GM12801 (cell line): ENCODE data around the gene LHFPL6.

Experiments
- TF ChIP-seq, protein P1 (sequence below): IDR thresholded peaks from one replicate; pipeline ENCODE4 v1.5.1; 2011; ENCODE audit warnings: control low read depth; ENCODE audit not compliant: insufficient read length; ENCODE audit errors: extremely low read depth

LHFPL6 gene

DNA sequence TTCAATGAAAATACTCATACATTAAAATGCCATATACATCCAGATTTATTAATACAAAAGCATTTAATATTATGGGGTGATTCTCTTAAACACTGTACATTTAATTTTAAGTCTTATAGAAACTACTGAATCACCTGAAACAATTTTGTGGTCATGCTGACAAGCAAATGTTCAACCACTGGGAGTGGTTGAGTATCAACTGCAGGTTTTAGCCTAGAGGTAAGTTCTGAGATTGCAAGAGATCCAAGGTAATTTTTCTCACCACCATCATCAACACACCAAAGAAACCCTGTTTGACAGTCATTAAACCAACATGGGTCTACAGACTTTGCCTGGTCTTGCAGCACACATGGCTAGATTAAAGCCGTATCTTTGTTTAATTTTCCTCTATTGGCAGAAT is 196.3 kb downstream of the LHFPL6 start:
- TF ChIP-seq, protein P1, sequence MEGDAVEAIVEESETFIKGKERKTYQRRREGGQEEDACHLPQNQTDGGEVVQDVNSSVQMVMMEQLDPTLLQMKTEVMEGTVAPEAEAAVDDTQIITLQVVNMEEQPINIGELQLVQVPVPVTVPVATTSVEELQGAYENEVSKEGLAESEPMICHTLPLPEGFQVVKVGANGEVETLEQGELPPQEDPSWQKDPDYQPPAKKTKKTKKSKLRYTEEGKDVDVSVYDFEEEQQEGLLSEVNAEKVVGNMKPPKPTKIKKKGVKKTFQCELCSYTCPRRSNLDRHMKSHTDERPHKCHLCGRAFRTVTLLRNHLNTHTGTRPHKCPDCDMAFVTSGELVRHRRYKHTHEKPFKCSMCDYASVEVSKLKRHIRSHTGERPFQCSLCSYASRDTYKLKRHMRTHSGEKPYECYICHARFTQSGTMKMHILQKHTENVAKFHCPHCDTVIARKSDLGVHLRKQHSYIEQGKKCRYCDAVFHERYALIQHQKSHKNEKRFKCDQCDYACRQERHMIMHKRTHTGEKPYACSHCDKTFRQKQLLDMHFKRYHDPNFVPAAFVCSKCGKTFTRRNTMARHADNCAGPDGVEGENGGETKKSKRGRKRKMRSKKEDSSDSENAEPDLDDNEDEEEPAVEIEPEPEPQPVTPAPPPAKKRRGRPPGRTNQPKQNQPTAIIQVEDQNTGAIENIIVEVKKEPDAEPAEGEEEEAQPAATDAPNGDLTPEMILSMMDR = no peak

GRCh38 chr13:39405596-39406205 is 197.3 kb downstream of the LHFPL6 start:
- TF ChIP-seq, protein P1 = no peak

- TF ChIP-seq, protein P1 = no peak
Observed at GRCh38 chr13:39405107-39405506, 197.9 kb downstream of the LHFPL6 start.

- TF ChIP-seq, protein P1 = no peak
Observed at GRCh38 chr13:39403106-39403505, 199.9 kb downstream of the LHFPL6 start.

- TF ChIP-seq, protein P1 = no peak
Observed at GRCh38 chr13:39402221-39402970, 200.6 kb downstream of the LHFPL6 start.

GRCh38 chr13:39401756-39402155 is 201.2 kb downstream of the LHFPL6 start:
- TF ChIP-seq, protein P1 = no peak

GRCh38 chr13:39401046-39401705 is 201.8 kb downstream of the LHFPL6 start:
- TF ChIP-seq, protein P1 = no peak
